Duodenal mucosa (tissue), 2 donors: Measurements from ENCODE around the gene AGO3.

ENCODE experiments used
- H3K27ac ChIP-seq: one replicate; pipeline ENCODE4 v1.7.0; 2013; ENCODE audit warnings: low read depth, low read length
- H3K27me3 ChIP-seq, 2 donors: one replicate each; pipeline ENCODE4 v1.7.0; 2013; ENCODE audit warnings: low read length in 2 of 2, control low read depth in 1 of 2; ENCODE audit not compliant: insufficient read depth in 2 of 2, control insufficient read depth in 1 of 2
- H3K36me3 ChIP-seq, 2 donors: one replicate each; pipeline ENCODE4 v1.7.0; 2013; ENCODE audit warnings: low read length in 2 of 2, control low read depth in 1 of 2; ENCODE audit not compliant: insufficient read depth in 2 of 2, control insufficient read depth in 1 of 2
- H3K4me1 ChIP-seq, 2 donors: one replicate each; pipeline ENCODE4 v1.7.0; 2013; ENCODE audit warnings: low read length in 2 of 2, control low read depth in 1 of 2; ENCODE audit not compliant: insufficient read depth in 2 of 2, control insufficient read depth in 1 of 2
- H3K4me3 ChIP-seq, 2 donors: one replicate each; pipeline ENCODE4 v1.7.0; 2013; ENCODE audit warnings: low read length in 2 of 2, low read depth in 1 of 2
- H3K9ac ChIP-seq, 2 donors: one replicate each; pipeline ENCODE4 v1.7.0; 2013; ENCODE audit warnings: low read length in 2 of 2, low read depth in 1 of 2
- H3K9me3 ChIP-seq, 2 donors: one replicate each; pipeline ENCODE4 v1.7.0; 2013; ENCODE audit warnings: low read length in 2 of 2, control low read depth in 1 of 2; ENCODE audit not compliant: control insufficient read depth in 1 of 2

AGO3 gene

GRCh38 chr1:36099681-36100341 is 168.9 kb downstream of the AGO3 start:
- H3K27ac ChIP-seq: no peak overlapping the region
- no peaks in the 10 kb centered on the region for H3K27me3 ChIP-seq
- peak overlapping the region in 1 of 2 donors; percentile 18 for H3K9ac ChIP-seq
- H3K4me3 ChIP-seq: peak overlapping the region; percentile 30 to 54
- peaks cover 3 to 20% of the 10 kb centered on the region in 2 donors for H3K36me3 ChIP-seq
- peaks cover 5% of the 10 kb centered on the region in 2 donors for H3K4me1 ChIP-seq
- no peaks in the 10 kb centered on the region for H3K9me3 ChIP-seq

- H3K9me3 ChIP-seq: no peaks in the 10 kb centered on the region
- H3K27ac ChIP-seq: no peak overlapping the region
- H3K4me3 ChIP-seq: no peak overlapping the region
- H3K36me3 ChIP-seq: peaks cover 0 to 14% of the 10 kb centered on the region in 2 donors
- no peaks in the 10 kb centered on the region for H3K27me3 ChIP-seq
- H3K9ac ChIP-seq: no peak overlapping the region
- peaks cover 5% of the 10 kb centered on the region in 2 donors for H3K4me1 ChIP-seq
These were observed 169.5 kb downstream of the AGO3 start for GRCh38 chr1:36100376-36100775.

- no peaks in the 10 kb centered on the region for H3K9me3 ChIP-seq
- H3K36me3 ChIP-seq: peaks cover 0 to 4% of the 10 kb centered on the region in 2 donors
- no peaks in the 10 kb centered on the region for H3K27me3 ChIP-seq
- H3K9ac ChIP-seq: no peak overlapping the region
- no peak overlapping the region for H3K4me3 ChIP-seq
- no peak overlapping the region for H3K27ac ChIP-seq
- peaks cover 5% of the 10 kb centered on the region in 2 donors for H3K4me1 ChIP-seq
These were observed 170.6 kb downstream of the AGO3 start for GRCh38 chr1:36101546-36101945.

- Histone ChIP-seq H3K36me3 (no peaks in the 10 kb centered on the region), H3K4me1 (no peaks in the 10 kb centered on the region), H3K27ac (no peak overlapping the region), H3K9ac (no peak overlapping the region), H3K4me3 (no peak overlapping the region), H3K27me3 (no peaks in the 10 kb centered on the region), H3K9me3 (no peaks in the 10 kb centered on the region)
These were observed 175.4 kb downstream of the AGO3 start for GRCh38 chr1:36106269-36106668.

GRCh38 chr1:36107394-36107793 is 176.5 kb downstream of the AGO3 start:
- Histone ChIP-seq H3K4me3 (no peak overlapping the region), H3K4me1 (no peaks in the 10 kb centered on the region), H3K27ac (no peak overlapping the region), H3K27me3 (no peaks in the 10 kb centered on the region), H3K9ac (no peak overlapping the region), H3K36me3 (no peaks in the 10 kb centered on the region), H3K9me3 (no peaks in the 10 kb centered on the region)

GRCh38 chr1:36108314-36108713 is 177.4 kb downstream of the AGO3 start:
- H3K27ac ChIP-seq: no peak overlapping the region
- no peaks in the 10 kb centered on the region for H3K27me3 ChIP-seq

GRCh38 chr1:36109041-36109679 is 178.3 kb downstream of the AGO3 start:
- Histone ChIP-seq H3K9me3 (no peaks in the 10 kb centered on the region), H3K36me3 (no peaks in the 10 kb centered on the region), H3K9ac (no peak overlapping the region), H3K4me1 (no peaks in the 10 kb centered on the region), H3K27me3 (no peaks in the 10 kb centered on the region), H3K27ac (no peak overlapping the region), H3K4me3 (no peak overlapping the region)

More at GRCh38 chr1:36108314-36108713, 177.4 kb downstream of the AGO3 start:
- no peak overlapping the region for H3K9ac ChIP-seq
- H3K4me3 ChIP-seq: no peak overlapping the region
- no peaks in the 10 kb centered on the region for H3K9me3 ChIP-seq
- no peaks in the 10 kb centered on the region for H3K4me1 ChIP-seq
- H3K36me3 ChIP-seq: no peaks in the 10 kb centered on the region

GRCh38 chr1:36111151-36111550 is 180.2 kb downstream of the AGO3 start:
- H3K9ac ChIP-seq: no peak overlapping the region
- H3K4me3 ChIP-seq: no peak overlapping the region
- no peaks in the 10 kb centered on the region for H3K36me3 ChIP-seq
- no peak overlapping the region for H3K27ac ChIP-seq
- no peaks in the 10 kb centered on the region for H3K9me3 ChIP-seq
- H3K27me3 ChIP-seq: no peaks in the 10 kb centered on the region
- H3K4me1 ChIP-seq: no peaks in the 10 kb centered on the region

GRCh38 chr1:36112823-36113222 is 181.9 kb downstream of the AGO3 start:
- Histone ChIP-seq H3K9ac (no peak overlapping the region), H3K4me1 (no peaks in the 10 kb centered on the region), H3K9me3 (no peaks in the 10 kb centered on the region), H3K4me3 (no peak overlapping the region), H3K36me3 (no peaks in the 10 kb centered on the region), H3K27ac (no peak overlapping the region), H3K27me3 (no peaks in the 10 kb centered on the region)

GRCh38 chr1:36114371-36114770 is 183.5 kb downstream of the AGO3 start:
- Histone ChIP-seq H3K36me3 (no peaks in the 10 kb centered on the region), H3K27ac (no peak overlapping the region), H3K27me3 (no peaks in the 10 kb centered on the region), H3K9me3 (no peaks in the 10 kb centered on the region), H3K4me3 (no peak overlapping the region), H3K4me1 (no peaks in the 10 kb centered on the region), H3K9ac (no peak overlapping the region)
